Uterus (tissue), 4 donors: Measurements from ENCODE around the gene ASTN2. TPM values are rescaled to one million over a fixed set of nuclear protein-coding genes. Genes with fewer than 3 reads are reported as not detected.

ENCODE experiments used
- DNase-seq, 2 donors: peaks; one replicate each; pipeline ENCODE4 v3.0.0-alpha.2; 2019 to 2020
- H3K27ac ChIP-seq, 2 donors: fragments of 200-600 bp; sonication (generic); 1 replicate in 1 of 2; 2 replicates in 1 of 2; pipeline ENCODE4 v1.5.1; 2016 to 2018
- H3K27me3 ChIP-seq, 2 donors: fragments of 200-600 bp; sonication (generic); one replicate each; pipeline ENCODE4 v1.5.1; 2018 to 2019; ENCODE audit warnings: control low read depth in 1 of 2
- H3K36me3 ChIP-seq, 2 donors: fragments of 200-600 bp; sonication (generic); one replicate each; pipeline ENCODE4 v1.5.1; 2019; ENCODE audit warnings: control low read depth in 1 of 2
- H3K4me1 ChIP-seq, 2 donors: fragments of 200-600 bp; sonication (generic); one replicate each; pipeline ENCODE4 v1.5.1; 2018 to 2019; ENCODE audit warnings: control low read depth in 1 of 2
- H3K4me3 ChIP-seq, 2 donors: fragments of 200-600 bp; sonication (generic); 1 replicate in 1 of 2; 2 replicates in 1 of 2; pipeline ENCODE4 v1.5.1; 2018 to 2019; ENCODE audit warnings: mild to moderate bottlenecking in 1 of 2
- H3K9me3 ChIP-seq, 2 donors: fragments of 200-600 bp; sonication (generic); one replicate each; pipeline ENCODE4 v1.5.1; 2019; ENCODE audit warnings: control low read depth in 1 of 2
- POLR2A ChIP-seq, 2 donors: fragments of 450-650 bp; IDR thresholded peaks; one replicate each; pipeline ENCODE4 v1.6.1; 2016; ENCODE audit warnings: antibody characterized with exemption in 2 of 2, mild to moderate bottlenecking in 1 of 2, moderate library complexity in 1 of 2
- intact Hi-C: fragments of 100-400 bp; cut with DNase I; formaldehyde crosslinking; loops from one replicate; pipeline ENCODE4 v1.15.1; 2023; ENCODE audit warnings: low total_unique reads
- total RNA-seq, 4 donors: library from RNA; depleted of rRNA in 3 of 4; stranded (reverse); fragments of >200 nt in 3 of 4; gene quantifications; one replicate each; pipeline versions ENCODE4 v1.1.0 to v1.2.4, GENCODE V29; 2014 to 2023
- TF ChIP-seq, protein P1 (sequence below), 4 experiments: fragments of 200-600 bp in 2 of 4; fragments of 450-650 bp in 2 of 4; sonication (generic) in 2 of 4; IDR thresholded peaks; one replicate each; pipeline ENCODE4 v1.5.1; 2016 to 2019; ENCODE audit warnings: antibody characterized with exemption in 4 of 4, mild to moderate bottlenecking in 2 of 4, moderate library complexity in 1 of 4
- donor health status: DM: yes; HTN: yes; CAD: no.

Gene ASTN2
- total RNA-seq, 4 donors from 2014 or later = 1.8 to 8.6 (median 6.7) TPM

DNA sequence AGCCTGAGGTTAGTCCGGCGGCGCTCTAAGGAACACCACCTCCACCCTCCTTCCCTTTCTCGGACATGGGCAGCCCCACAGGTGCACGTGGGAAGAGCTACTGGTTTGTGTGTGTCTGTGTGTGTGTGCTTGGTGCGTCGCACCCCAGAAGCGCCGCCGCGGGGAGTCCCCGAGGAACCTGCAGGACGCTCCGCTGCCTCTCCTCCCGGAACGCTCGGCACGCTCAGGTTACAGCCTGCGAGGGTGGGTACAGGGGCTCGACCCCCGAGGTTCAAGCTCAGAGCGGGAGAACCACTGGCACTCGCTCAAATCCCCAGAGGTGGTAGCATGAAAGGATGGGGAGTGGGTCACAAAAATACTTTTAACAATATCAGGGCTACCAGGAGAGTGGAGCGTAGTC is 2.0 kb downstream of the ASTN2 start:
- intact Hi-C loops = no loop called here
- H3K4me3 ChIP-seq = no peak overlapping the region
- H3K27me3 ChIP-seq = peaks cover 0 to 23% of the 10 kb centered on the region in 2 donors

DNA sequence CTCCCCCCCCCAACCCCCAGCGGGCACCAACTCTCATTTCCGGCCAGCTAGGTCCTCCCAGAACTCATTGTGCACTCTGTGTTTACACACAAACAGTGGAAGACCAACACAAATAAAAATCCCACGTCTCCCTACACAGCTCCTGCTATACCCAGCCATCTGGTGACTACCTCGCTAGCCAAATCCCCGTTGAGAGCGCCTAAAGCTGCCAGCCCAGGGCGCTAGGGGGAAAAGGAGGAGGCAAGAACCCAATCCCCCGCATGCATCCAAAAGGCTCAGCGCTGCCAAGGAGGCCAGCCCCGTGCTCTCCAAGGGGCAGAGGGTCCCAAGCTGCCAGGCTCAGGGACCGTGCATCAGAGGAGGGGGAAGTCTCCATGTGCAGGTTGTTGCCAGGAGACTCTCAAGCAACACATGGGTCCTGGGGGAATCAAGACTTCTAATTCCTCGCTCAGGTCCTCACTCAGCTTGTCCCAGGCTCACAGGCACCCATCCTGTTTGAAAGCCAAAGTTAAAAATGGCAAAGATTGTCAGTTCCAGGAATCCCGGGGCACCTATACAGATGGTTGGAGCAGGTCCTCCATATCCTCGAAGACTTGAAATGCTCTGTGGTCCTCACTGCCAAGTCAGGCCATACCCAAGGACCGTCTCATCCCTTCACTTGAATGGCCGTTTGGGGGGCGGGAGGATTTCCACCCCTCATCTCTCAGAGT is 2.7 kb downstream of the ASTN2 start:
- no peaks in the 10 kb centered on the region for H3K36me3 ChIP-seq
- intact Hi-C loops = no loop called here
- TF ChIP-seq POLR2A (IDR thresholded peaks at IDR 0.05) = no peak
- TF ChIP-seq, protein P1, sequence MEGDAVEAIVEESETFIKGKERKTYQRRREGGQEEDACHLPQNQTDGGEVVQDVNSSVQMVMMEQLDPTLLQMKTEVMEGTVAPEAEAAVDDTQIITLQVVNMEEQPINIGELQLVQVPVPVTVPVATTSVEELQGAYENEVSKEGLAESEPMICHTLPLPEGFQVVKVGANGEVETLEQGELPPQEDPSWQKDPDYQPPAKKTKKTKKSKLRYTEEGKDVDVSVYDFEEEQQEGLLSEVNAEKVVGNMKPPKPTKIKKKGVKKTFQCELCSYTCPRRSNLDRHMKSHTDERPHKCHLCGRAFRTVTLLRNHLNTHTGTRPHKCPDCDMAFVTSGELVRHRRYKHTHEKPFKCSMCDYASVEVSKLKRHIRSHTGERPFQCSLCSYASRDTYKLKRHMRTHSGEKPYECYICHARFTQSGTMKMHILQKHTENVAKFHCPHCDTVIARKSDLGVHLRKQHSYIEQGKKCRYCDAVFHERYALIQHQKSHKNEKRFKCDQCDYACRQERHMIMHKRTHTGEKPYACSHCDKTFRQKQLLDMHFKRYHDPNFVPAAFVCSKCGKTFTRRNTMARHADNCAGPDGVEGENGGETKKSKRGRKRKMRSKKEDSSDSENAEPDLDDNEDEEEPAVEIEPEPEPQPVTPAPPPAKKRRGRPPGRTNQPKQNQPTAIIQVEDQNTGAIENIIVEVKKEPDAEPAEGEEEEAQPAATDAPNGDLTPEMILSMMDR (IDR thresholded peaks at IDR 0.05) = no peak
- H3K4me3 ChIP-seq = no peak overlapping the region
- DNase-seq = no peak
- no peaks in the 10 kb centered on the region for H3K4me1 ChIP-seq
- H3K9me3 ChIP-seq = no peaks in the 10 kb centered on the region
- peaks cover 0 to 23% of the 10 kb centered on the region in 2 donors for H3K27me3 ChIP-seq
- H3K27ac ChIP-seq = no peak overlapping the region

More for the DNA sequence above, 2.0 kb downstream of the ASTN2 start:
- DNase-seq = no peak
- Histone ChIP-seq H3K27ac (no peak overlapping the region), H3K9me3 (no peaks in the 10 kb centered on the region), H3K36me3 (no peaks in the 10 kb centered on the region), H3K4me1 (no peaks in the 10 kb centered on the region)
- TF ChIP-seq, protein P1 (IDR thresholded peaks at IDR 0.05) = no peak
- TF ChIP-seq POLR2A (IDR thresholded peaks at IDR 0.05) = no peak

DNA sequence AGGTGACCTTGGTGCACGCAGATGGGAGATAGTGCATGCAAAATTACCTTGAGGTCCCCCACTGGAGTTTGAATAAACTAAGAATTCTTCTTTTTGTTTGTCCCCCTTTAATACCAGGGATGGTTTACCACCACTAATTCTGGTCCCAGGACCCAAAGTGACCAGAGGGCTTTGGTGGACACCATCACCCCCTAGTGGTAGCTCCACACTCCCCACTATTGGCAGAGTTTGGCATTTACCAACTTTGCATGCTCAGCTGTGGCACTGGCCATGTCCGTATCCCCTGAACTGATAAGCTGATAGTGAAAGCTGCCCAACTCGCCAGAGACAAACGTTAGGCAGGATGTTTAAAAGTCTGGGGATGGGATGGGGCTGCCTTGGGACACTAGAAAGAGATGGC is 3.3 kb downstream of the ASTN2 start:
- Histone ChIP-seq H3K4me1 (no peaks in the 10 kb centered on the region), H3K36me3 (no peaks in the 10 kb centered on the region), H3K4me3 (no peak overlapping the region), H3K27ac (no peak overlapping the region), H3K27me3 (peaks cover 0 to 23% of the 10 kb centered on the region in 2 donors), H3K9me3 (no peaks in the 10 kb centered on the region)
- intact Hi-C loops = no loop called here
- no peak for DNase-seq
- TF ChIP-seq POLR2A (IDR thresholded peaks at IDR 0.05) = no peak
- TF ChIP-seq, protein P1 (IDR thresholded peaks at IDR 0.05) = peak in 1 of 4 experiments; percentile 10

DNA sequence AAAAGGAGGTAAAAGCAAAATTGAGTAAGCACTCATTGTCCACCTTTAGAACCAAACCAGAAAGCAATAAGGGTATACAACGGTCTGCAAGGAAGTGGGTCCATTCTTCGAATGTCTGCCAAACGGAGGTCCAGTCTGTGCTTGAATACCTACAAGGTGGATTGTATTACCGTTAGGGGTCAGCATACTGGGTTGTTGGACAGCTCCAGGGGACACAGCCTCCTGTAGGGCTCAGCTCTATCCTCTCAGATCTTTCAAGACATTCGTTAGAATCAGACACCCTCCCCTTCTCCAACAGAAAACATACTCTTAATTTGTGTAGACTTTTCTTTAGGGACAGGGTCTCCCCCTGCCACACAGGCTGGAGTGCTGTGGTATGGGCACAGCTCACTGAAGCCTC is 5.5 kb downstream of the ASTN2 start:
- Histone ChIP-seq H3K27me3 (peaks cover 0 to 23% of the 10 kb centered on the region in 2 donors), H3K27ac (no peak overlapping the region), H3K4me1 (no peaks in the 10 kb centered on the region), H3K36me3 (no peaks in the 10 kb centered on the region), H3K4me3 (no peak overlapping the region), H3K9me3 (no peaks in the 10 kb centered on the region)
- intact Hi-C loops = no loop called here
- no peak for DNase-seq
- TF ChIP-seq POLR2A (IDR thresholded peaks at IDR 0.05) = no peak
- TF ChIP-seq, protein P1 (IDR thresholded peaks at IDR 0.05) = no peak

DNA sequence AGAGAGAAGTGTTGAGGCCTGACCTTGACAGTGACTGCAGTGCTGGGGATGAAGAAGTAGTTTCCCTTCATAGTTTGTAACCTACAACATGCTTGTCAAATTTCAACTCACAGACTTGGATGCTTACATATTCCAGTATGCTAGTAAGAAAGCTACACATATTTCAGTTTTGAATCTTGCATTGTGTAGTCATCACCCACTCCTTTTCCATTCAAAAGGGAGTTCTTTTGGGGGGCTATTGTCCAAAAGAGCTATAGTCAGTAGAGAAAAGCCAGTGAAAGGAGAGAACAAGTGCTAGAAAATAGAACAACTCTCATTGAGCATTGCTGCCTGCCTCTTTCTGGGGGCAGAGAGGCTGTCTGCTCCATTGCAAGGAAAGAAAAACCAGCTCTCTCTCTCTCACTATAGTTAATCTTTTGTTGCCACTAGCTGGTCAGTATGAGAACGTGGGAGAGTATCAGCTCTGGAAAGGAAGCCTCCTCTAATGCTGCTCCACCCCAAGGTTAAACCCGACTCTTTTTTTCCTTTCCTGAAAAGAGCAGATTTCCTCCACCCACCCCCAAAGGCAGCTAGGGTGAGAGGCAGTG is 7.3 kb downstream of the ASTN2 start:
- intact Hi-C loops = no loop called here
- TF ChIP-seq POLR2A (IDR thresholded peaks at IDR 0.05) = no peak
- TF ChIP-seq, protein P1 (IDR thresholded peaks at IDR 0.05) = no peak
- Histone ChIP-seq H3K4me3 (no peak overlapping the region), H3K9me3 (no peaks in the 10 kb centered on the region), H3K27me3 (peaks cover 0 to 8% of the 10 kb centered on the region in 2 donors), H3K27ac (no peak overlapping the region), H3K4me1 (no peaks in the 10 kb centered on the region), H3K36me3 (no peaks in the 10 kb centered on the region)
- no peak for DNase-seq
